GM21390 (cell line): ENCODE data around the gene SIGLEC1.

Experiments used
- ATAC-seq: cut with Tn5 transposase; IDR thresholded peaks from one replicate; pipeline ENCODE4 v1.9.1; 2021; ENCODE audit not compliant: unreplicated experiment

SIGLEC1 gene

DNA sequence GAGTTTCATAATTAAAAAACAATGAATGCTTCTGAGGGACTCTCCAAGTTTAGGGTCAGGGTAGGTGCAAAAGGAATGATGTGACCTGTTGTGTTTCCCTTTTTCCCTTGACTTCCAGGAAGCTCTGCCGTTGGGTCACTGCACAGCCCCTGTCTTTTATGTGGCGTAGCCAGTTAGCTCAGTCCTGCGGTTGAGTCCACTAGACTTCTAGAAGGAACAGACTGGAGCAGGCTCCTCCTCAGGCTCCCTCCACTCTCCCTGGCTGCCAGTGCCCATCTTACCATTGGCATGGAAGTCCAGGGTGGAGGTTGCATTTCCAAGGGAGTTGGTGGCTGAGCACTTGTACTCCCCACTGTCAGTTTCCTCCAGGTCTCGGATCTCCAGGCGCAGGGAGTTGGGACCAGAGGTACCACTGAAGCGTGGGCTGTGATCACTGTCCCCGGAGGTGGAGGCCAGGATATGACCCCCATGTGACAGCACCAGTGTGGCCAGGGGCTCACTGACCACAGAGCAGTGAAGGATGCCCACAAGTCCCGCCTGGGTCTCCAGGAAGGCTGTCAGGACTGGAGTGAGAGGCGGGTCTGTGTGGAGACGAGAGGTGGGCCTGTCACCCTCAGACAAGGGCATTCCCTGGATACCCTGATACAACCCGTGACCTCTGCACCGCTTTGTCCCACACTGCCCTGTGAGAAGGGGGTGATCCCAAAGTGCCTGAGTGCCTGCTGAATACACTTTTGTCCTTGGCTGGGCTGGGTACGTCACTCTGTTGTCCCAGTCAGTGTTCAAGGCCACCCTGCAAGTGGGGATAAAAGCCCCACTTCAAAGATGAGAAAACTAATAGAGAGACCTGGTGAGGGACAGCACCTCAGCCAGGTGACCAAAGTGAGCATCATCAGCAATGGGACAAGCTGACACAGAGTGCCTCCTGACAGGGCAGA is 11.1 kb downstream of the SIGLEC1 start:
- ATAC-seq: no peak

DNA sequence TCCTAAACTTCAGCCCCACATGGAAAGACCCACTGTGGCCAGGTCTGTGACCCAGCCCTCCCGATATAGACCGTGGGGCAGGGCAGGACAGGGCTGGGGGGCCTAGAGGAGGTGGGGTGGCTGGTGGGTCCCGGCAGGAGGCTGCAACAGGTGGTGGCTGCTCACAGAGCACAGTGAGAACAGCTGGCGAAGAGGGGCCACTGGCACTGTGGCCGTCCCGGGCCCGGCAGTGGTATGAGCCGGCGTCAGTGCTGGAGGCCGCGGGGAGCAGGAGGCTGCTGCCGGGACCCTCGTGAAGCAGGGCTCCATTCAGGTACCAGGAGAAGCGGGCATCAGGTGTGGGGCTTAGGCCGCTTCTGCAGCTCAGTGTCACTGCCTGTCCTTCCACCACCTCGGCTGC is 13.4 kb downstream of the SIGLEC1 start:
- no peak for ATAC-seq

DNA sequence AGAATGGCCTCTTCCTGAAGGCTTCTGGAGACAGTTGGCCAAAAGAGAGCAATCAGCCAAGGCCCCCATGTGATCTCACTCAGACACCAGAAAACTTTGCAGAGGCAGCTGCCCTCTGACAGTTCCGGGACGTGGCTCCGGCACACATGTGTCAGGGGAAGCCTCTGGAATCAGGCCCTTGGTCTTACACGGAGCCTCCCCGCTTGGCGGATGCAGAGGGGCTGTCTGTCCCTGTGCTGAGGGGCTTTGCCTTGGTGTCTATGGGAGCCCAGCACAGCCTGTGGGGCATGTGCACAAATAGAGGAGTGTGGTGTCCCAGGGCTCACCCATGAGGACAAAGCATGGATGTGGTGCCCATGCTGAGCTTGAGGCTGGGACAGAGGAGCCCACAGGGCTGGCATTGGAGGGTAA is 13.8 kb downstream of the SIGLEC1 start:
- no peak for ATAC-seq

DNA sequence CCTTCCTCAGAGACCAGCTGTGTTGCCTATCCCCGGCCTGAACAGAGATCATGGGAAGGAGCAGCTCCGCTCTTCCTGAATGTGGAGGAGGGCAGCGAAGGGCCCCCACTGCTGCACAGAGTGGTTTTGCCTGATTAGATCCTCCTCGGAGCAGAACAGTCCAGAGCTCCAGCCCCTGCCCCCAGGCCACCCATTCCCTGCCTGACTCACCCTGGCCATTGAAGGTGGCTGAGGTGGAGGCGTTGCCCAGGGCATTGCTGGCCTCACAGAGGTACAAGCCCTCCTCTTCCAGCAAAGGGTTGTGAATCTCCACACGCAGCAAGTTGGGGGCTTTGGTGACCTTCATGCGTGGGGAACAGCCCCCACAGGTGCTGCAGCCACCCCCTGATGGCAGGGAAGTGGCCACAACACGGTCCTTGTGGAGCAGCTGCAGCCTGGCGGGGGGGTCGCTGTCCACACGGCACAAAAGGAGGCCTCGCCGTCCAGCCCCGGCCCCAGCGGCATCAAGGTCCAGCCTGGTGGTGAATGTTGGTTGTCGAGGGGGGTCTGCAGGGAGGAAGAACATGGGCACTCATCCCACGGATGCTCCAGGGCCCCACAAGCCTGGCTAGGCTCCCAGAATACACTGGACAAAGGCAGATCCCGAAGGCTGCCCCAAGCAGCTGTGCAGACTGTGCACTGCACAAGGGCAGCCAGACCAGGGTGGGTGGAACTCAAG is 14.7 kb downstream of the SIGLEC1 start:
- ATAC-seq: no peak

DNA sequence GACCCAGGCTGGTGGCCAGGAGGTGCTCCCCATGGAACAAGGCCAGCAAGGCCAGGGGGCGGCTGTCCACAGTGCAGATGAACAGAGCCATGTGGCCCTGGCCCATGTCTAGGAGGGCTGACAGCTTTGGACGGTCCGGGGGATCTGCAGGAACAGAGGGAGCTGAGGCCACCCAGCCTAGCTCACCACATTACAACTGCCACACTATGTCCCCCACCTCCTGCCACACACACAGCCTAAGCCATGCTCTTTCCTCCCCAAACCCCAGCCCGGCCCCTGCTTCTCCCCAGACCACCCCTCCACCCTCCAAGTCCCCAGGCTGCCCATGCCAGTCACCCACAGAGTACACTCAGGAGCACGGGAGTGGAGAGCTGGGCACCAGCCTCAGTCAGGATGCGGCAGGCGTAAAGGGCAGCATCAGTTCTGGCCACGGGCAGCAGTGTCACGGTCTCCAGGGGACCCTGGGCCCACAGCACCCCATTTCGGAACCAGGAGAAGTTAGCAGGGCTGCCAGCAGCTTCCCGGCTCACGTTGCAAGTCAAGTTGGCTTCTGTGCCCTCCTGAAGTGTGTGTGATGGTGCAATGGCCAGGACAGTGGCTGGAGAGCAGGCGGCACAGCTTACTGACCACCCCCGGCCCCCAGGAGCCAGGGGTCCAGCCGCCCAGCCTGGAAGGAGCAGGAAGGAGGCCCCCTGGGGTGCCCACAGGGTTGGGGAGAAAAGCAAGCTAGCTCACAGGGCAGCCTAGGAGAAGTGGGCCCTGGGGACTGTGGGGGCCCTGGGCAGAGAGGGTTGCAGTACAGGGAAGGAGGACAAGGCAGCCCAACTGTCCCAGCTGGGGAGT is 15.4 kb downstream of the SIGLEC1 start:
- ATAC-seq: no peak

DNA sequence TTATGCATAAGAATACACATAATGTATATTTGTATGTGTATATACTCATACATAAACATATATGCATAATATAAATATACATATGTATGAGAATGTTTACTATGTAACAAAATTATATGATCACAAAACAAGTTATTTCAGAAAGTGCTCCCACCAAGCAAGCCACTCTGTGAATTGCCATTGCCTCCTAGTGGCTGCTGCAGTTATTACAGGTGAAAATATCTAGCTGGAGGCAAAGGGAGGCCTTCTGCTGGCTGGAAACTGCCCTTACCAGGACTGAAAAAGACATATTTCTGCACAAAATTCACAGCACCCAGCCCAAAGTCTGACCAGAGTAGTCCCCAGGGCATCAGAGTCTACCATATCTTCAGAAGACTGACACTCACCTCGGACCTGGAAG is 16.2 kb downstream of the SIGLEC1 start:
- no peak for ATAC-seq

DNA sequence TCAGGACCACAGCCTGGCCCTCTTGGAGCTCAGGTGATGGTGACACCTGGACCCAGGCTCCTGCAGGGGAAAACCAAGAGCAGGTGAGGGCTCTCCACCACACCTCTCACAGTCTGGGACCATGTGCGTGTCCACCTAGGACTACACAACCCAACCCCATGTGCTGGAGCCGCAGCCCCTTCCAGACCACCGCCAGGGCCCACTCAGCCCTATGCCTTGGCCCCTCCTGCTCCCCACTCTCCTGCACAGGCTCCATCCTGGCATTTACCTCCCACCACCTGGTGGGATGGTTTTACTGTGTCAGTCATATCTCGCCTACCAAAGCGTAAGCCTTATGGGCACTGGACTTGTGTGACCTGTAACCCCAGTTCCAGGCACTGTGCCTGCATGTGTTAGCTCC is 17.5 kb downstream of the SIGLEC1 start:
- ATAC-seq: no peak

DNA sequence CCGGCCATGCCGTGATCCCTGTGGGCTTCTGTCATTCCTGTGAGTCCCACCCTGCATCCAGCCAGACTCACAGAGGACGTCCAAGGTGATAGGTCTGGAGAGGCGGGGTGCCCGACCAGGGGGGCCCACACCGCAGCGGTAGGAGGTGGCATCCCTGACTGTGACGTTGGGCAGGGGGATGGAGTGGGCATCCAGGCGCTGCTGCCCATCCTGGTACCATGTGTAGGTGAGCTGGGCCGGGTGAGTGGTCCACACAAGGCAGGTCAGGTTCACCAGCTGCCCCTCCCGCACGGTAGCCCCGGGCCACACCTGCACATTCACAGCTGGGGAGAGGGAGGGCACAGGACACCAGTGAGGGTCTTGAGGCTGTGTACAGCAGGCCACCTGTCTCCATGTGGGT is 19.0 kb downstream of the SIGLEC1 start:
- ATAC-seq: no peak

DNA sequence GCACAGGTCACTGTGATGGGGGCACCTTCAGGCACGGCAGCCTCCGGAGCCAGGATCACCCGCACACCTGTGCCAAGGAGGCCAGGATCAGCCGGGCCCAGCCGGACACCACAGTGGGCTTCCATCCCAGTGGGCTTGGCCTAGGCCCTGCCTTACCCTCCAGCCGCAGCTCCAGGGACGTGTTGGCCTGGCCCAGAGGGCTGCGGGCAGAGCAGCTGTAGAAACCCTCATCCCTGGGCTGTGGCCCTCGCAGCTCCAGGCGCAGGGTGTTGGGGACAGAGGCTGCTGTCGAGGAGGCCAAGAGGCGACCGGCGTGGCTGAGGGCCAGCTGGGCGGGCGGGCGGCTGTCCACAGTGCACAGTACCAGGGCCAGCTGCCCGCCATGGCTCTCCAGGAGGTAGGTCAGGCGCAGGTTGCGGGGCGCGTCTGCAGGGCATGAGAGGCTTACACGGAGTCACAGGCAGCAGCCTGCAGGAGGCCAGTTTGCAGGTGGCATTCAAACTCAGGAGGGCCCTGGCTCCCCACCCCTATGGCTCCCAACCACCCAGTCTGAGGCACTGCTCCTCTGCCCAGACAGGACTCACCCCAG is 19.6 kb downstream of the SIGLEC1 start:
- no peak for ATAC-seq

DNA sequence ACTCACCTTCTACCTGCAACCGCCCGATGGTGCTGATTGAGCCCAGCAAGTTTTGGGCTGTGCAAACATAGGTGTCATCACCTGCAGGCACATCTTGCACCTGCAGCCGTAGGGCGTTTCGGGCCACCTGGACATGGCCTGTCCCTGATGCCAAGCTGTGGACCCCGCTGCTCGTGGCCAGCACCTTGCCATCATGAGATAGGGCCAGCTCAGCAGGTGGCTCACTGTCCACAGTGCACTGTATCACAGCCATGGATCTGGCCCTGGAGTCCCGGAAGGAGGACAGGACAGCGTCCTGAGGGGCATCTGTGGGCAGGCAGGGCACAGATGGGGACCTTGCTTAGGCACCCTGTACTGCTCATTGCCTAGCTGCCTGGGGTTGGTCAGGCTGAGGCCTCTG is 20.5 kb downstream of the SIGLEC1 start:
- no peak for ATAC-seq

DNA sequence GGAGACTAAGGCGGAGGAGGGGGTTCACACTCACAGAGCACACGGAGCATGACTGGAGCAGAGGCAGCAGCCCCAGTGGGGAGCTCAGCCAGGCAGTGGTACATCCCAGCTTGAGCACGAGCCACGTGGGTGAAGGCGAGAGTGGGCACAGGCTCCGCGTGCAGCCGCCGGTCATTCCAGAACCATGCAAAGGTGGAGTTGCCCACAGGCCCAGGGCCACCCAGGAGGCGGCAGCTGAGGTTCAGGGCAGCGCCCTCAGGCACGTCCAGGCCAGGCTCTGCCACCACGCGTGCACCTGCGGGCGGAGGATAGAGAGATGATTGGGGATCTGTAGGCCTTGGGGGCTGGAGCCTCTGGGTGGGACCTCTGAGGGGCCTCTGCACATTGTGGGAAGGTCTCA is 21.1 kb downstream of the SIGLEC1 start:
- no peak for ATAC-seq

DNA sequence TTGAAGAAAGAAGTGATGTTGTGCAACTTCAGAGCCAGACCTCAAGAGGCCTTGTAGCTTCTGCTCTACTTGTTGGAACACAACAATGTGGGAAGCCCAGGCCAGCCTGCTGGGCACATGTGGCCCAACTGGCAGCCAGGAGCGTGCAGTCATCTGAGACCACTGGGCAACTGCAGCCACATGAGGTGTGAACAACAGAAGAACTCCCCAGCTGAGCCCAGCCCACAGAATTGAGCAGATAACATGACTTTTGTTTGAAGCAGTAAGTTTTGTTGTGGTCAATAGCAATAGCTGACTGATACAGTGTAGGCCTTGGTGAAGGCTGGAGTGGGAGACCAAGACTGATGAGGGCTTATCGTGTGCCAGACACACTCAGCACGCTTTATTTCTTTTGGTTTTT is 22.0 kb downstream of the SIGLEC1 start:
- ATAC-seq: no peak

DNA sequence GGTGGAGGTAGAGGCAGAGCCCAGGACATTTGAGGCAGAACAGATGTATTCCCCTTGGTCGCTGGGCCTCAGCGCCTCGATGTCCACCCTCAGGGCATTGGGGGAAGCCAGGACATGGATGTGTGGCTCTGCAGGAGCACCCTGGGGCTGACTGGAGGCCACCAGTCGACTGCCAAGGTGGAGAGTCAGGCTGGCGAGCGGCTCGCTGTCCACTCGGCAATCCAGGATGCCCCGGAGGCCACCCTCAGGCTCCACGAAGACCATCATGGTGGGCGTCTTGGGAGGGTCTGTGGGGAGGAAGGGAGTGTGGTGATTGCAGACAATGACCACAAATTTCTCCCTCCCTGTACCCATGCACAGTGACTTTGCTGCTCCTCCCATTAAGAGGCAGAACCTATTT is 22.4 kb downstream of the SIGLEC1 start:
- ATAC-seq: no peak

DNA sequence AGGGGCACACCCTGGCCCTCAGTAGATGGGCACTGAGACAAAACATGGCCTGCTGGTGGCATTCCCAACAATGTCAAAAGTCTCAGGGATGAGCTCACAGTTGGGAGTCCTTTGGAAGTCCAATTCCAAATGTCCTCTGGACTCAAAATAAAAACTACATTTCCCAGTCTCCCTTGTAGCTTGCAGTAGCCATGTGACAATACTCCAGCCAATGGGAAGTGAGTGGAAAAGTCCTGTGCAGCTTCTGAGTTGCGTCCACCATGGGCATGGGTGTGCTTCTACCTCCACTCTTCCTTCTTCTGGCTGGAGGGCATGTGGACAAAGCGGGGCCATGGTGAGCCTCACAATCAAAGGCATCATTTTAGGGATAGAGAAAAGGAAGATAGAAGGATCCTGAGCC is 24.7 kb downstream of the SIGLEC1 start:
- no peak for ATAC-seq

DNA sequence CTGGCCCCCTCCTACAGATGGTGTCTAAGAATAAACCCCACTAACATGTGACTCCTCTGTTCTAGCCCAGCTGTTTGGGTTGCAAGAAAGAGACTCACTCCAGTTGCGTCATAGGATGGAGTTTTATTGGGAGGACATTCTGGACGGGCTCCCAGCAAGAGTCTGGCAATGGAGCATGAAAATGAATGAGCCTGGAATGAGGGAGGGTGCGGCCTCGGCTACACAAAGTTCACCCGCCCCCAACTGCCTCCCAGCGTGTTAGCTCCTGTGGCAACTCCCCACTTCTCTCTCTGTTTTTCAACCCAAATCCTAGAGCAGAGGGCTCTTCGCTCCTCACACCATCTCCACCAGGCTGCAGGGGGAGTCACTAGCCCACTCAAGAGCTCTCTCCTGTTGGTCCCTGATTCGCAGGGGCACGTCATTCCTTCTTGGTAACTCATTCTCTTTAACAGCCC is 25.5 kb downstream of the SIGLEC1 start:
- ATAC-seq: no peak

DNA sequence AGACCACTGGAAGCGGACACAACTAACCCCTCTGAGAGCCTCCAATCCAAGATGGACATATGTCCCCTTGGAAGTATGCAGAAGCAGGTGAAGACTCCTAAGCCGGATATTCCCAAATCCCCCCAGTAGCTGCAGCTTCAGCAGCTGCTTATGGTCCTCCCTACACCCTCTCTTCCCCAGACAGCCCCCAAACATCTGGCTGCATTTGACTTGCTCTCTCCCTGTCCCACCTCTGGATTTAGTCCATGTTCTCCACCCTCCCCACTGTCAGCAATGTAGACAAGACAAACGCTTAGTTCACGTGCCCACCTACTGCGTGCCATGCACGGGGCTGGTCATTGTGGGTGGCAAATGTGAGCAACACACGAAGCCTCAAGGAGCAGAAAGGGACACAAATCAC is 26.0 kb downstream of the SIGLEC1 start:
- ATAC-seq: no peak

DNA sequence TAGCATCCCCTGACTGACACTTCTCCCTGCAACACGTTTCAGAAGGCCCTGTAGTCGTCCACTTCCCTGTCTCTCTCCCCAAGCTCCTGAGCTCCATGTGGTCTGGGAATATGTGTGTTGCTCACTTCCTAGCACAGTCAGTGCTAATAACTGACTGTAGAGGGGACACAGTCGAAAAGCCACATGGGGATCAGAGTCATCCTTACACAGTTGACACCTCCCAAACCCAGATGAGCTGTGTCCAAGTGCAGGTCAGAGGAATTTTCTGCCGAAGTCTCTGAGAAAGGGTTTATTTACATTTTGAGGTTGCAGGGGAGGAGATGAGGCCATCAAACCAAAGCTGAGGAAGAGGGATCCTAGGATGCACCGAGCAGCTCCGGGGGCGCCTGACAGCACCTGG is 27.1 kb downstream of the SIGLEC1 start:
- no peak for ATAC-seq

DNA sequence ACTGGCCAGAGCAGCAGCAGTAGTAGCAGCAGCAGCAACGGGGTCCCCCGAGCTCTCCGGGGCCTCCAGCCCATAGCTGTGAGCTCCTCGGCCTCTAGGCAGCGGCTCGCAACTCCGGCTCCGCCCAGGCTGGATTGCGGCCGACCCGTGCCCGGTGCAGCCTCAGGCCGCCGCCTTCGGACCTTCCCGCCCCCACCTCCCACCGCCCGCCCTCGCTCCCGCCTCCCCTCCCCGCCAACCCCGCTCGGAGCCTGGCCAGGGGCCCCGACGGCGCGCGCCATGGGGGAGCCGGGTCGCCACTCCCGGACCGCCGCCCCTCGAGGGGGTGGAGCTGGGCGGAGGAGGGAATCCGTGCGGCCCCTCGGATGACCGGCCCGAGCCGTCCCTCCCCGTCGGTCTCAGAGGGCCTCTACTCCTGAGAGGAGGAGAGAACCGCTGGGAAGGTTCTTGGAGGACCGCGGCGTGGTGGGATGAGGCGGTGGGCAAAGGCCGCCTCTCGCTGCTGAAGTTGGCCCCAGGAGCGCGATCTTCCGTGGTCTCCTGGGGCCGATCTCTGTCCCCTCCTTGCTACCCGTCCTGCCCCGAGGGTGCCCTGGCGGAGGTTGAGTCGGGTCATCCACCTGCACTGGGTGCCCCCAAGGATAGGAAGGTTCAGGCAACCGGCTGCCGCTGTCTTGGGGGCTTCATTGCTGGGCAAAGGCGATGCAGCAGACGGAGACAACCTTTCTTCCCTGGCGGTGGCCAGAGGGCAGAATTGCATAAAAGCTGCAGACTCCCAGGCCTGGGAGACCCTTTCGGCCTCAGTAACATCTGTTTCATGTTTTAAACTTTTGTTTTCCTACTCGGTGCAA is 30.2 kb downstream of the SIGLEC1 start, which contains the start of gene ADAM33:
TSS of gene ADAM33 (minus strand) at position 80 of the 851 bp plus-strand sequence. CDS start at position 74, 6 bp downstream.
- no peak for ATAC-seq

DNA sequence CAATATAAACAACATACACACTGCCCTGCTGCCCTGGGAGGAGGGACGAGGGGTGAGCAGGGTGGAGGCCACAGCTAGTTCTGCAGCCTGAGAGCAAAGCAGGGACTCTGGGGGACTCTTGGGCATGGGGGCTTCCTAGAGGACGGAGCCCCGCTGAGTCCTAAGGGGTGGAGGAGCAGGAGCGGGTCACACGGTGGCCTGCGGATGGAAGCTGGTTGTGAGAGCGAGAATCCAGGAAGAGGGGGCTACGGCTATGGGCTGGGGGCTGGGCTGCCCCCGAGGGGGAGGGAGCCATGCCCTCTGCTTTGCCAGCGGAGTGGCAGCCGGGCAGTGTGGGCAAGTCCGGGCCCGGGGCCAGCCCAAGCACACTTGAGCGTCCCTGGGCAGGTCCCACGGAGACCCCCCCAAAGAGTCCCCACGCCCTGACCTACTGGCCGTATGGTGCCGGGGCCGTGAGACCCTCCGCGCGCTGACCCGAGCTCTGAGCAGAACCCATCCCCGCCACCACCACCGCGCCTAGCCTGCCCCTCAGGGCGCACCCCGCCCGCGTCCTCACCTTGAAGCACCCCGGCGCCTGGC is 31.0 kb downstream of the SIGLEC1 start:
- no peak for ATAC-seq
